ENCODE data around the gene SLCO3A1. TPM values are rescaled to one million over a fixed set of nuclear protein-coding genes. Genes with fewer than 3 reads are reported as not detected.
A peak's percentile ranks its signal among the peaks of the same experiment; 100 is the strongest.

SLCO3A1 gene
- total RNA-seq, 1 experiment from 2014 or later, result 37.8 TPM

DNA sequence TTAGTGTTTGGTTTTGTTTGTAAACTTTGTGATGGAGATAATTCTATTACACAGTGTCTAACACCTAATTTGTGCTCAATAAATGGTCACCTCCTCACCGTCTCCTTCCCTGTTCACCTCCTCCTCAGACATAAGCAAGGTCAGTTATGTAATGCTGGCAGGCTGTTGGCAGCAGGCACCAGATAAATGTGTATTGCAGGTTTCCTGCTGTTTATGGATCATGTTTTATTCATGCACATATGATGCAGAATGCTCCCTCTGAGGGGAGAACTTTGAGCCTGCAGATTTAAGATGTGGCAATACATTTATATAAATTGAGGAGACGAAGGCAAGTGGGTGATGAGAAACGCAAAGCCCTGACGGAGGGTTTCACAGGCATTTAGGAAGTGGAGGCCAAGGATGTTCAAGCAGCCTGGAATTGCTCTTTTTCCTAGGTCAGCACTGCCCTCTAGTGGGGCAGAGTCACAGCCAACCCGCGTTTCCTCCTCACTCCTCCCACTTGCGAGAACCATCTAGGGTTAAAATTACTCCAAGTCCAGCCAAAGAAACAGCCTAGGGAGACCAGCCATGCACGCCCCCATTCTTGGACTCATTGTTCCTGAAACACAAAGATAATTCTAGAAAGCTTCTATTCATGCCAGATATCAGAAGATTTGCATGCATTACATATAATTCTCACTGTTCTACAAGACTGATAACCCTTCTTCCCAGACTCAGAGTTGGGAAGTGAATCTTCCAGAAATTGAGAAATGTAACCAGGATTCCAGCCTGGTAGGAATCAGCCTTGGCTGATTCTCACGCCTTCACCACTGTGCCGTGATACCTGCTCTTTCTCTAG lies 228.7 kb downstream of the SLCO3A1 start:
- H4K20me1 ChIP-seq (ENCODE audit: insufficient read depth), result no peaks in the 10 kb centered on the region; the same call in 1 of the 2 replicates
- no peaks in the 10 kb centered on the region for H3K27me3 ChIP-seq (ENCODE audit: insufficient read depth, low read depth)
- H3K9me2 ChIP-seq (ENCODE audit: insufficient read depth), result no peaks in the 10 kb centered on the region
- no TSS peak for BruUV-seq (replicated peaks)
- POLR2A ChIA-PET (ENCODE audit: unreplicated experiment), result interaction anchor here (0.6 kb wide), 1 partner anchor 215 kb away, joined by 3 read pairs; no protein-coding TSS in a partner anchor
- TF ChIP-seq, protein P1, sequence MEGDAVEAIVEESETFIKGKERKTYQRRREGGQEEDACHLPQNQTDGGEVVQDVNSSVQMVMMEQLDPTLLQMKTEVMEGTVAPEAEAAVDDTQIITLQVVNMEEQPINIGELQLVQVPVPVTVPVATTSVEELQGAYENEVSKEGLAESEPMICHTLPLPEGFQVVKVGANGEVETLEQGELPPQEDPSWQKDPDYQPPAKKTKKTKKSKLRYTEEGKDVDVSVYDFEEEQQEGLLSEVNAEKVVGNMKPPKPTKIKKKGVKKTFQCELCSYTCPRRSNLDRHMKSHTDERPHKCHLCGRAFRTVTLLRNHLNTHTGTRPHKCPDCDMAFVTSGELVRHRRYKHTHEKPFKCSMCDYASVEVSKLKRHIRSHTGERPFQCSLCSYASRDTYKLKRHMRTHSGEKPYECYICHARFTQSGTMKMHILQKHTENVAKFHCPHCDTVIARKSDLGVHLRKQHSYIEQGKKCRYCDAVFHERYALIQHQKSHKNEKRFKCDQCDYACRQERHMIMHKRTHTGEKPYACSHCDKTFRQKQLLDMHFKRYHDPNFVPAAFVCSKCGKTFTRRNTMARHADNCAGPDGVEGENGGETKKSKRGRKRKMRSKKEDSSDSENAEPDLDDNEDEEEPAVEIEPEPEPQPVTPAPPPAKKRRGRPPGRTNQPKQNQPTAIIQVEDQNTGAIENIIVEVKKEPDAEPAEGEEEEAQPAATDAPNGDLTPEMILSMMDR (conservative IDR thresholded peaks at IDR 0.05), result peak; percentile 90
- TF ChIP-seq EZH2 (IDR thresholded peaks at IDR 0.05; ENCODE audit: low read depth), result no peak
- peak; percentile 56 to 61 for DNase-seq
- H3K9me3 ChIP-seq (ENCODE audit: insufficient read depth, low read depth), result no peaks in the 10 kb centered on the region
- CTCF ChIA-PET, result no interaction called here
- no peak overlapping the region for H2AFZ ChIP-seq
- no peak overlapping the region for H3K4me2 ChIP-seq
- H3K27ac ChIP-seq, result no peak overlapping the region
- H3K4me3 ChIP-seq, result no peak overlapping the region
- no peaks in the 10 kb centered on the region for H3K4me1 ChIP-seq (replicated peaks; ENCODE audit: insufficient read depth)
- peaks cover 18% of the 10 kb centered on the region for H3K79me2 ChIP-seq (ENCODE audit: low read depth)
- H3K36me3 ChIP-seq (ENCODE audit: low read depth), result no peaks in the 10 kb centered on the region
- intact Hi-C loops (cut with micrococcal nuclease; ENCODE audit: unreplicated experiment), result loop anchor here (1.0 to 2.0 kb wide), 4 partner anchors 376 to 1027 kb away; no protein-coding TSS in a partner anchor
- H3F3A ChIP-seq (ENCODE audit: insufficient read depth, low read depth), result no peaks in the 10 kb centered on the region; the same call in 1 of the 2 replicates

DNA sequence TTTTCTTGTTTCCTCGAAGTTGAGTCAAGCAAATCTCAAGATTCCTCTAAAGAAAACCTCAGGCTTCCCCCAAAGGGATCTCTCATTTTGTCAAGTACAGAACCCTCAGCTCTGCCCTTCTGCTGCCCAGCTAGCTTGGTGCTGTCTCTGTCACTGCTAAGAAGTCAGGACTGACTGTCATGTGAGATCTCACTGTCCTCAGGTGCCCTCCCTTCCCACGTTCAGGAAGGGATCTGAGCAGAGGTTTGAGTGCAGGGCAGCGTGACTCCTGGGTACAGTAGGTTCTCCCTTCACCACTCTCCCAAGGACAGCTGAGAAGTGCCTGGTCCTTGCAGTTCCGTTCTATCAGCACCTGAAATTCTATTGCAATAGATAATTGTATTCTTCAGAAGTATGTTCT lies 229.7 kb downstream of the SLCO3A1 start:
- no peak overlapping the region for H3K4me2 ChIP-seq
- H3K9me3 ChIP-seq (ENCODE audit: insufficient read depth, low read depth), result no peaks in the 10 kb centered on the region
- no peaks in the 10 kb centered on the region for H3K36me3 ChIP-seq (ENCODE audit: low read depth)
- H3K27me3 ChIP-seq (ENCODE audit: insufficient read depth, low read depth), result no peaks in the 10 kb centered on the region
- no peak overlapping the region for H3K27ac ChIP-seq
- no peaks in the 10 kb centered on the region; the same call in 1 of the 2 replicates for H4K20me1 ChIP-seq (ENCODE audit: insufficient read depth)
- BruUV-seq (replicated peaks), result no TSS peak
- CTCF ChIA-PET, result no interaction called here
- POLR2A ChIA-PET (ENCODE audit: unreplicated experiment), result interaction anchor here (0.6 kb wide), 2 partner anchors 142 to 216 kb away, joined by 3 to 4 read pairs; no protein-coding TSS in a partner anchor
- no peak overlapping the region for H3K4me3 ChIP-seq
- H3F3A ChIP-seq (ENCODE audit: insufficient read depth, low read depth), result no peaks in the 10 kb centered on the region; the same call in 1 of the 2 replicates
- intact Hi-C loops (cut with micrococcal nuclease; ENCODE audit: unreplicated experiment), result loop anchor here (2.0 kb wide), 2 partner anchors 560 to 1028 kb away; no protein-coding TSS in a partner anchor
- no peaks in the 10 kb centered on the region for H3K4me1 ChIP-seq (replicated peaks; ENCODE audit: insufficient read depth)
- DNase-seq, result no peak
- H3K79me2 ChIP-seq (ENCODE audit: low read depth), result peaks cover 18% of the 10 kb centered on the region
- no peak overlapping the region for H2AFZ ChIP-seq
- no peaks in the 10 kb centered on the region for H3K9me2 ChIP-seq (ENCODE audit: insufficient read depth)
- no peak for TF ChIP-seq EZH2 (IDR thresholded peaks at IDR 0.05; ENCODE audit: low read depth)
- TF ChIP-seq, protein P1 (conservative IDR thresholded peaks at IDR 0.05), result no peak

DNA sequence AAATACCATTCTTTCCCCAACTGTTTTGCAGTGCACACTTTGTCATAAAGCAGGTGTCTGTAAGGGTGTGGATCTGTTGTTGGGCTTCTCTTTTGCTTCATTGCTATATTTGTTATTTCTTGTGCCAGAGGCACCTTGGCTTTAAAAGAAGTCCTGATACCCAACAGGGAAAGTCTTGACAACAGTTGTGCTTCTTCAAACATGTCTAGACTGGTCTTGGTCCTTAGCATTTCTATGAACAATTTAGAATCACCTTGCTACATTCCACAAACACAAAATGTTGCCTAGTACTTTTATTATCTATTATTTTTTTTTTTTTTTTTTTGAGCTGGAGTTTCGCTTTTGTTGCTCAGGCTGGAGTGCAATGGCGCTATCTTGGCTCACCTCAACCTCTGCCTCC lies 233.7 kb downstream of the SLCO3A1 start:
- Histone ChIP-seq H3K79me2 (ENCODE audit: low read depth) (peaks cover 15% of the 10 kb centered on the region; the same call in 1 of the 2 replicates), H2AFZ (no peak overlapping the region), H3F3A (ENCODE audit: insufficient read depth, low read depth) (no peaks in the 10 kb centered on the region), H3K36me3 (ENCODE audit: low read depth) (no peaks in the 10 kb centered on the region), H3K4me3 (no peak overlapping the region), H3K27ac (no peak overlapping the region), H3K9me3 (ENCODE audit: insufficient read depth, low read depth) (no peaks in the 10 kb centered on the region), H3K27me3 (ENCODE audit: insufficient read depth, low read depth) (no peaks in the 10 kb centered on the region), H3K4me1 (replicated peaks; ENCODE audit: insufficient read depth) (no peaks in the 10 kb centered on the region), H4K20me1 (ENCODE audit: insufficient read depth) (peaks cover 5% of the 10 kb centered on the region; the same call in 1 of the 2 replicates), H3K9me2 (ENCODE audit: insufficient read depth) (no peaks in the 10 kb centered on the region), H3K4me2 (no peak overlapping the region)
- ChIA-PET POLR2A (ENCODE audit: unreplicated experiment) (no interaction called here), CTCF (interaction anchor here (0.6 kb wide), 2 partner anchors 148 to 370 kb away, joined by 4 read pairs; no protein-coding TSS in a partner anchor)
- DNase-seq, result no peak
- TF ChIP-seq, protein P1 (conservative IDR thresholded peaks at IDR 0.05), result no peak
- TF ChIP-seq EZH2 (IDR thresholded peaks at IDR 0.05; ENCODE audit: low read depth), result no peak
- BruUV-seq (replicated peaks), result no TSS peak
- intact Hi-C loops (cut with micrococcal nuclease; ENCODE audit: unreplicated experiment), result no loop called here

All from PC-9 (cell line).